T-helper 17 cell (primary cell): Measurements from ENCODE around the gene XKR3. TPM values are rescaled to one million over a fixed set of nuclear protein-coding genes. Genes with fewer than 3 reads are reported as not detected.
A peak's percentile ranks its signal among the peaks of the same experiment; 100 is the strongest.
"Not testable (repeated sequence)": the region's sequence is repeated elsewhere in the genome, so short reads cannot be mapped to it uniquely, and the experiment has no call there.

ENCODE experiments used
- ATAC-seq: fragments of 150-1000 bp; cut with Tn5 transposase; 2 replicates; pipeline ENCODE4 v1.10.0; 2021; ENCODE audit warnings: mild to moderate bottlenecking, moderate library complexity
- DNase-seq, 3 donors: peaks; one replicate each; pipeline versions ENCODE4 v3.0.0 to v3.0.0-alpha.2; 2020 to 2021
- H3K9me3 ChIP-seq: one replicate; pipeline ENCODE4 v1.7.0; 2013; ENCODE audit warnings: low read length, mild to moderate bottlenecking; ENCODE audit not compliant: control insufficient read depth, poor library complexity, severe bottlenecking
- H3K27ac Mint-ChIP-seq: one replicate; pipeline ENCODE4 v1.8.0; 2022; ENCODE audit warnings: mild to moderate bottlenecking, moderate library complexity, mixed read lengths
- H3K27me3 Mint-ChIP-seq: one replicate; pipeline ENCODE4 v1.8.0; 2022; ENCODE audit warnings: mixed read lengths
- H3K36me3 Mint-ChIP-seq: one replicate; pipeline ENCODE4 v1.8.0; 2022; ENCODE audit warnings: low read depth, mixed read lengths
- H3K4me1 Mint-ChIP-seq: one replicate; pipeline ENCODE4 v1.8.0; 2022; ENCODE audit warnings: mild to moderate bottlenecking, mixed read lengths
- H3K4me3 Mint-ChIP-seq: one replicate; pipeline ENCODE4 v1.8.0; 2022; ENCODE audit warnings: mild to moderate bottlenecking, moderate library complexity, mixed read lengths
- total RNA-seq, 4 donors: library from RNA in 2 of 4; stranded (reverse) in 2 of 4; gene quantifications; one replicate each; pipeline ENCODE4 v1.2.3 and lab custom pipeline; 2022 to 2026

XKR3 gene
- total RNA-seq (under 1 TPM in 1 of 2 donors, not detected in 1; 0.26 TPM), total RNA-seq (lab: John Stamatoyannopoulos, UW) (0 reads per million in 2 donors)

- peaks cover 5% of the 10 kb centered on the region for H3K27me3 Mint-ChIP-seq
- H3K9me3 ChIP-seq, result no peaks in the 10 kb centered on the region
- no peaks in the 10 kb centered on the region for H3K36me3 Mint-ChIP-seq
- H3K4me3 Mint-ChIP-seq, result peak within 1 kb of the TSS; percentile 83
- DNase-seq (no peak), ATAC-seq (peak; percentile 53)
- peaks cover 16% of the 10 kb centered on the region for H3K4me1 Mint-ChIP-seq
- peak within 1 kb of the TSS; percentile 87 for H3K27ac Mint-ChIP-seq
Observed at GRCh38 chr22:16824716-16825687, at the start of gene XKR3. XKR3 (minus strand) TSS chr22:16825411; CDS start chr22:16808073, 17,338 bp downstream.

- not testable (repeated sequence) for H3K4me3 Mint-ChIP-seq, H3K27ac Mint-ChIP-seq, DNase-seq, H3K4me1 Mint-ChIP-seq, H3K36me3 Mint-ChIP-seq, ATAC-seq, H3K27me3 Mint-ChIP-seq, H3K9me3 ChIP-seq
Observed at GRCh38 chr22:16869640-16870039, 44.4 kb upstream of the XKR3 start.

GRCh38 chr22:16866167-16866566 lies 41.0 kb upstream of the XKR3 start:
- no peaks in the 10 kb centered on the region for H3K9me3 ChIP-seq
- Mint-ChIP-seq H3K4me1 (no peaks in the 10 kb centered on the region), H3K27me3 (no peaks in the 10 kb centered on the region), H3K36me3 (no peaks in the 10 kb centered on the region), H3K4me3 (no peak overlapping the region), H3K27ac (no peak overlapping the region)
- ATAC-seq (no peak), DNase-seq (no peak)

- peaks cover 36% of the 10 kb centered on the region for H3K27me3 Mint-ChIP-seq
- not testable (repeated sequence) for H3K36me3 Mint-ChIP-seq
Observed at GRCh38 chr22:16856851-16857250, 31.6 kb upstream of the XKR3 start.

GRCh38 chr22:16854631-16855030 lies 29.4 kb upstream of the XKR3 start:
- H3K4me1 Mint-ChIP-seq, result no peaks in the 10 kb centered on the region
- no peak overlapping the region for H3K27ac Mint-ChIP-seq
- DNase-seq, result no peak
- no peaks in the 10 kb centered on the region for H3K36me3 Mint-ChIP-seq
- ATAC-seq, result no peak
- H3K4me3 Mint-ChIP-seq, result no peak overlapping the region
- H3K9me3 ChIP-seq, result no peaks in the 10 kb centered on the region
- H3K27me3 Mint-ChIP-seq, result peaks cover 43% of the 10 kb centered on the region

More at GRCh38 chr22:16856851-16857250, 31.6 kb upstream of the XKR3 start:
- H3K27ac Mint-ChIP-seq, H3K4me3 Mint-ChIP-seq, ATAC-seq, DNase-seq, H3K9me3 ChIP-seq, H3K4me1 Mint-ChIP-seq: not testable (repeated sequence)

- H3K9me3 ChIP-seq, H3K4me3 Mint-ChIP-seq, DNase-seq, H3K4me1 Mint-ChIP-seq, H3K27ac Mint-ChIP-seq, ATAC-seq, H3K36me3 Mint-ChIP-seq: not testable (repeated sequence)
- peaks cover 36% of the 10 kb centered on the region for H3K27me3 Mint-ChIP-seq
Observed at GRCh38 chr22:16851268-16851996, 26.2 kb upstream of the XKR3 start.

- Mint-ChIP-seq H3K4me3 (no peak overlapping the region), H3K36me3 (no peaks in the 10 kb centered on the region), H3K4me1 (no peaks in the 10 kb centered on the region), H3K27ac (no peak overlapping the region), H3K27me3 (peaks cover 20% of the 10 kb centered on the region)
- ATAC-seq (no peak), DNase-seq (no peak)
- no peaks in the 10 kb centered on the region for H3K9me3 ChIP-seq
Observed at GRCh38 chr22:16847271-16847670, 22.1 kb upstream of the XKR3 start.

- no peak overlapping the region for H3K27ac Mint-ChIP-seq
Observed at GRCh38 chr22:16845881-16846280, 20.7 kb upstream of the XKR3 start.

GRCh38 chr22:16845465-16845864 lies 20.3 kb upstream of the XKR3 start:
- DNase-seq (no peak), ATAC-seq (no peak)
- Mint-ChIP-seq H3K4me3 (no peak overlapping the region), H3K36me3 (no peaks in the 10 kb centered on the region), H3K4me1 (no peaks in the 10 kb centered on the region), H3K27ac (no peak overlapping the region), H3K27me3 (peaks cover 11% of the 10 kb centered on the region)
- H3K9me3 ChIP-seq, result no peaks in the 10 kb centered on the region

More at GRCh38 chr22:16845881-16846280, 20.7 kb upstream of the XKR3 start:
- ATAC-seq (no peak), DNase-seq (no peak)
- H3K9me3 ChIP-seq, result no peaks in the 10 kb centered on the region
- Mint-ChIP-seq H3K27me3 (peaks cover 12% of the 10 kb centered on the region), H3K36me3 (no peaks in the 10 kb centered on the region), H3K4me1 (no peaks in the 10 kb centered on the region), H3K4me3 (no peak overlapping the region)

GRCh38 chr22:16844529-16844928 lies 19.3 kb upstream of the XKR3 start:
- H3K9me3 ChIP-seq, result no peaks in the 10 kb centered on the region
- no peak for ATAC-seq
- H3K4me3 Mint-ChIP-seq, result no peak overlapping the region
- peaks cover 9% of the 10 kb centered on the region for H3K27me3 Mint-ChIP-seq
- no peak for DNase-seq
- H3K36me3 Mint-ChIP-seq, result no peaks in the 10 kb centered on the region
- no peaks in the 10 kb centered on the region for H3K4me1 Mint-ChIP-seq
- no peak overlapping the region for H3K27ac Mint-ChIP-seq

- Mint-ChIP-seq H3K4me3 (no peak overlapping the region), H3K4me1 (no peaks in the 10 kb centered on the region), H3K36me3 (no peaks in the 10 kb centered on the region), H3K27me3 (peaks cover 22% of the 10 kb centered on the region), H3K27ac (no peak overlapping the region)
- H3K9me3 ChIP-seq, result no peaks in the 10 kb centered on the region
- ATAC-seq (no peak), DNase-seq (no peak)
Observed at GRCh38 chr22:16838073-16838472, 12.9 kb upstream of the XKR3 start.

- no peaks in the 10 kb centered on the region for H3K9me3 ChIP-seq
- H3K27me3 Mint-ChIP-seq, result peaks cover 42% of the 10 kb centered on the region
- ATAC-seq (no peak), DNase-seq (no peak)
- H3K36me3 Mint-ChIP-seq, result no peaks in the 10 kb centered on the region
- H3K27ac Mint-ChIP-seq, result no peak overlapping the region
- no peak overlapping the region for H3K4me3 Mint-ChIP-seq
- no peaks in the 10 kb centered on the region for H3K4me1 Mint-ChIP-seq
Observed at GRCh38 chr22:16834971-16835370, 9.8 kb upstream of the XKR3 start.

- no peak for DNase-seq
- H3K27ac Mint-ChIP-seq, result no peak overlapping the region
Observed at GRCh38 chr22:16831257-16831656, 6.0 kb upstream of the XKR3 start.

More at GRCh38 chr22:16831257-16831656, 6.0 kb upstream of the XKR3 start:
- H3K36me3 Mint-ChIP-seq, result no peaks in the 10 kb centered on the region
- no peak overlapping the region for H3K4me3 Mint-ChIP-seq
- ATAC-seq, result no peak
- no peaks in the 10 kb centered on the region for H3K9me3 ChIP-seq
- no peaks in the 10 kb centered on the region for H3K4me1 Mint-ChIP-seq
- H3K27me3 Mint-ChIP-seq, result peaks cover 37% of the 10 kb centered on the region
